Suppressor macrophage treated with lipopolysaccharide for 1 hour (primary cell): Measurements from ENCODE around the gene GCK.

ENCODE experiments used
- DNase-seq, 3 donors: peaks; one replicate each; pipeline ENCODE4 v3.0.0-alpha.2; 2020 to 2022

GCK gene

GRCh38 chr7:44189286-44189992 lies at the start of gene GCK:
Gene GCK (minus strand): TSS chr7:44189439. CDS start chr7:44188953, 486 bp downstream.
- DNase-seq = no peak

DNA sequence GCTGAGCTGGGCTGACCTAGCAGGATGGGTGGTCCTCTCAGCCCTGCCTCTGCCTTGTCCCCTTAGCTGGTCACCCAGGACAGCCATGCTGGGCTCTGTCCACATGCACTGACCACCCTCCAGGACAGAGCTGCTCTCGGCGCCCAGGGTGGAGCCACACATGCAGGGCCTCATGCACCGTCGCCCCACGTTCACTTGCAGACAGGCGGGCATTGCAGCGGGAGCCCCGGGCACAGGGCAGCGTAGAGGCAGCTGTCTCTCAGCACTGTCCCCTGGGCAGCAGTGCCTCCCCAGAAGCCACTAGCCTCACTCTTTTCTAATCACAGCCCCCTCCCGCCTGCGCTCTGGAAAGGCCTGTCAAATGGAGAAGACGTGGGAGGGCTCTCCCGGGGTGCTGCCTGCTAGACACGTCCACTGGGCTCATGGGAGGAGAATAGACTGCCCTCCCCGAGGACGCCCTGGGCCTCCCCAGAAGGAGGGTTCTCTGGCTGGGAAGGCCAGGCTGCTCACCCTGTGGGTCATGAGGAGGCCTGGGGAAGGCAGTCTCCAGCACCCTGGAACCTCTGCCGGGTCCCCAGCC lies 49.0 kb upstream of the GCK start:
- DNase-seq = no peak

DNA sequence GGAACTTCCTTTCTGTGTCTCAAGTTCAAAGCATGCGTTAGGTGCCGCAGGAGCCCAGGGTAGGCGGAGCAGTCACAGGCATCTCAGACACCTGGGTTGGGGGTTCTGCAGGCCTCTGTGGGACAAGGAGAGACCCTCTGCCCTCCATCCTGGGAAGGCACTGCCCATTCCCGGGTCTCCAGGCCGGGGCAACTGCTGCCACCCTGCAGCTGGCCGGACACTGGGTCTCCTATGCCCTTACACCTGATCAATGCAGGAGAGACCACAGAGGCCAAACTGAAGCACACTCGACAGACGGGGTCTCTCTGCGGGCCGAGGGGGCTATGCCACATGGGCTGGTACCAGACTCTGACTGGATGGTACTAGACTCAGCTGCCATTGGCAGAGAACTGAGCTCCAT lies 48.5 kb upstream of the GCK start:
- no peak for DNase-seq

DNA sequence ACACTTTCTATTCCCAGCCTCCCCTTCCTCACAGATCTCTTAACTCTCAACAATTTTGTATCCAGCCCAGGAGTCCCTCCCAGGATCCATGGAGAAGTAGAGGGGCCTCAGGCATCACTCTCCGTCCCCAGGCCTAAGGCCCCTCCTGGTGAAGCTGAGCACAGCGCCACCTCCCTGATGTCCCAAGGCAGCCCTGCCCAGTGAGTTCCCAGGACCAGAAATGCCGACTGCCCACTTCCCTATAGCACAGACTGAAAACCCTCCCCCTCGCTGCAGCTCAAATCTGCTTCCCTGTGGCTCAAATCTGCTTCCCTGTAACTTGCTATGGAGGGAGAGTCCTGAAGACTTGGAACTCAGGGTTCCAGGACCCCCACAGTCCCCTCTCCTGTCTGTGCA lies 47.1 kb upstream of the GCK start:
- DNase-seq = peak; percentile 44 to 63 (median 50)

DNA sequence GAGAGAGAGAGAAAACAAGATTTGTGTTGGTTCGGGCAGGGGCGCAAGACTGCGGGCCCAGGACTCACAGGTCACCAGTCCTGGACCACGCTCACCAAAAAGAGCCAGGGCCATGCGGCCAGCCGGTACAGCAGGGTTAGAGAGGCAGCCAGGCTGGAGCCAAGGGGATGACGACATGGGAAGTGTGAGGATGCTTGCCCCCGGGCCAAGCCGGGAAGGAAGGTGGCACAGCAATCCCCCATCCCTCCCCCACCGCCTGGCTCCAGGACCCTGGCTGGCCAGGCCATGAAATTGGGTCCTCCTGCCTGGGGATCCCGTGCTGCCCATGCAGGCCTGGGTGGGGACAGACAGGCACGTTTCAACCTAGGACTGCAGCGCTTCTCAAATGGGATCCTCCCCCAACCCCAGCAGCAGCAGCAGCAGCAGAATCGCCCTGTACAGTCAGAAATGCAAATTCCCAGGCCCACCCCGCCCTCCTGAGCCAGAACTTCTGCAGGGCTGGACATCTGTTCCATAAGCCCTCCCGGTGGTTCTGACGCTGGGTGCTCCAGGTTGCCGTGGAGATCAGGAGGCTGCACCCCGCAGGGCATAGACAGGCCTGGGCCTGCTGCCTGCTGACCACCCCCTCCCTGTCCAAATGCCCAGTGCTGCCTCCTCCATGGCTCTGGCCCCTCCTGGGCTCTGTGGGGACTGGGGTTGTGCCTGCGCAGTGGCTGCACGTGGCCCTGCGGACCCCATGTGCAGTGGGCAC lies 46.5 kb upstream of the GCK start:
- DNase-seq = no peak

- no peak for DNase-seq
Measured at GRCh38 chr7:44235066-44235465, 45.8 kb upstream of the GCK start.

GRCh38 chr7:44232901-44233715 lies 43.9 kb upstream of the GCK start:
- DNase-seq = no peak

DNA sequence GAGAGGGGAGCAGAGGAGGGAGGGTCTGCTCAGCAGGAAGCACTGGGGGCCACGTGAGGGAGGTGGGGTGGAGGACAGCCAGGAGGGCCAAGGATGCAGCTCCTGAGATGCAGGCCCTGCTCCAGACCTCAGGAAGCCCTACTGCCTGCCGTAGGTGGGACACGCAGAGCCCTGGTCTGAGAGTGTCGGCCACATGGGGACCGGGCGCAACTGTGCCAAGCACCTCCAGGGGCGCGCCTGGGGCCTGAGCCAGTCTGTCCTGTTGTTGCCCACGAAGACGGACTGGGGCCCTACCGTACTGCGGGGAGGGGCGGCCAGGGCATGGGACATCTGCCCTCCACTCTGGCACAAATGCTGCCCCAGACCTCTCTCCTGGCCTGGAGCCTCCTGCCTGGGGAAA lies 43.2 kb upstream of the GCK start:
- no peak for DNase-seq

DNA sequence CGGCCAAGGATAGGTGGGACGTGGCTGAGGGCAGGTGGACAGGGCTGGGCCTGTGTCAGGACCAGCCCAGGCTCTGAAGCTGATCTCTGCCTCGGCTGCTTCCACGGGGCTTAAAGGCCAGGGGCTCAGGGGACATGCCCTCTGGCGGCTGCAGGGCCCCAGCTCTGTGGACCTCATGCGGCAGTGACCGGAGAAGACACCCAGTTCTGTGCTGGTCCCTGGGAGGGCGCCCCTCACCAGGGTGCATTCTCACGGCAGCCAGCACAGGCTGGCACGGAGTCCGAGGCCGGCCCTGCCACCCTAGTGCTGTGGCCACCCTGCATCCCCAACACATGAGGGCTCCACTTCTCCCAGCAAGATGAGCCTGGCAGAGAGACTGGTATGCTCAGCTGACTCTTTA lies 41.8 kb upstream of the GCK start:
- no peak for DNase-seq

DNA sequence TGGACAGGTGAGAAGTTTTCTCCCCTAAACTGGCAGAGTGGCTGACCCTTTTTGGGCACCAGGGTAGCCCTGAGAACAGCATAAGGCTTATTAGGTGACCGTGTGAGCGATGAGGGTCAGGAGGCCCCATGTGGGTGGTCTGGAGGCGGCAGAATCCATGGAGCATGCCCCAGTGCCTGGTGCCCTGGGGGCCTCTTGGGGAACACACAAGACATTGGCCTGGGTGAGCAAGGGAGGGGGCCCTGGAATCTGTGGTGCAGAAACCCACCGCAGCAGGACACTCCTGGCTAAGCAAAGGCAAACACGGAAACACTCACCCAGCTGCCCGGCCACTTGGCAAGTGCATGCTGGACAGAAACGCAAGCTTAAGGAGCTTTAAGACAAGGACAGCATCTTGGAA lies 41.0 kb upstream of the GCK start:
- no peak for DNase-seq

- no peak for DNase-seq
Measured at GRCh38 chr7:44229546-44230105, 40.4 kb upstream of the GCK start.

GRCh38 chr7:44228571-44229350 lies 39.5 kb upstream of the GCK start:
- no peak for DNase-seq

DNA sequence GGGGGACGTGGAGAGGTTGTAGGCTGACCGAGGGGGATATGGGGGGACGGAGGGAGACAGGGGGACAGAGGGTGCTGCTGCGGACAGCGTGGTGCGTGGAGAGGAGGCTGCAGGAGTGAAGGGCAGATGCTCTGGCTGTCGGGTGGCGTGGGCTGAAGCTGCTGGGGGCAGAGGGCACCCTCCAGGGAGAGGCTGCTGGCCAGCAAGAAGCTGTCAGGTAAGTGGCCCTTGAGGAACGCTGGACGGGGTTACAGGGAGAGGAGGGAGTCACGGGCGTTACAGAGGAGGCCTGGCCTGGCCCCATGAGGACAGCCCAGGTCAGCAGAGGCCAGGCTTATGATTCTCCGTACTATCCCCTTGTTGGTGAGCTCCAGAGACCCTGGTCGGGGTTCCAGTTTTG lies 38.7 kb upstream of the GCK start:
- DNase-seq = no peak

DNA sequence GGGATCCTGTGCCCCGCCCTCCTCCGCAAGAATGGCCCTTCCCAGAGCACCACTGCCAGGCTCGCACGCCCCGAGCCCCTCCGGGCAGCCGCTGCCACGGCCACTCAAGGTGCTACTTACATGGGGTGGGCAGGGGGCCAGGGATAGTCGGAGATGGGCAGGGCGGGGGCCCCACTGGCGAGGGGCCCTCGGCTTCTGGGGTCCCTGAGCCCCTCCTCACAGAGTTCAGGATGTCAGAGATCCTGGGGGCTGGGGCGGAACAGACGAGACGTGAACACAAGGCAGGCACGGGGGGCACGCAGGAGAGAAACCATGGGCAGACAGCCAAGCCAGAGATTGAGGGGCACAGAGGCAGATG lies 37.1 kb upstream of the GCK start:
- no peak for DNase-seq

DNA sequence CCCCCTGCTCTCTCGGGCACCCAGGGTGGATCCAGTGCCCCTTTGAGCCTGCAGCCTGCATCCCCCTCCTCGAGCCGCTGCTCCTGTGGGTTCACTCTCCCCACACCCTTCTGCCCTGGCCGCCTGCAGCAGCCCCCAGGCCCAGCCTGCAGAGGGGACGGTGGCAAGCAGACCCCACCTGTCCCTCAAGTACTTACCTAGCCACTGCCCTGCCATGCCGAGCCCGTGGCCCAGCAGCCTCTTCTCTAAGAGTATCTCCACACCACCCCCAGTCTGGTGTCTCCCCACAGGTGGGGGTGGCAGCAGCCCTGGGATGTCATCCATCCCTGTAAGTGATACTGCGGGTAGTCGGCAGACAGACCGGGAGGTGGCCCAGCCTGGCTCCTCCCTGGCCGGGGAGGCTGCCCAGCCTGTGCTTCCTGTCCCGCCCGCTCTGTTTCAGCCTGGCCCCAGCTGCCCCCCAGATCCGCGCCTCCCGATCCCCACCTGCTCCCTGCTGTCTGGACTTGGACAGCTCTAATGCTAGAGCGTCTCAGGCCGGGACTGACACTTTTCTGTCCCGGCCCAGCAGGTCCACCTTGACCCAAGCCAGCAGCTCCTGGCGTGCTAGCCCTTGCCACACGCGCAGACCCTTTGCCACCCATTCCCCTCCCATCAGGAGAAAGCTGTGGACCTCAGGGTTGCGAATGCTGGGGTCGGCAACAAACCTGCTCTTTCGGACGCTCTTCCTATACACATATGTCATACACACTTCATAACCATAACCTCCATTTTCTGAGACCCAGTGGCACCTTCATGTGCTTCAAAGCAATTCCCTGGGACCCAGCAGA lies 36.5 kb upstream of the GCK start:
- no peak for DNase-seq

- no peak for DNase-seq
Measured at GRCh38 chr7:44224974-44225565, 35.8 kb upstream of the GCK start.

- DNase-seq = no peak
Measured at GRCh38 chr7:44224080-44224973, 35.1 kb upstream of the GCK start.

GRCh38 chr7:44223362-44224079 lies 34.3 kb upstream of the GCK start:
- no peak for DNase-seq

GRCh38 chr7:44222776-44223261 lies 33.6 kb upstream of the GCK start:
- no peak for DNase-seq
